Prostate gland (tissue), 2 donors: ENCODE data around the gene CDH22. TPM values are rescaled to one million over a fixed set of nuclear protein-coding genes. Genes with fewer than 3 reads are reported as not detected.

Experiments used
- DNase-seq: peaks from one replicate; pipeline ENCODE4 v3.0.0-alpha.2; 2019; ENCODE audit warnings: low spot score
- H3K27ac ChIP-seq, 2 donors: fragments of 200-600 bp; sonication (generic); 2 replicates each; pipeline ENCODE4 v1.5.1; 2017 to 2019
- H3K27me3 ChIP-seq: fragments of 200-600 bp; sonication (generic); replicated peaks from 2 replicates; pipeline ENCODE4 v1.5.1; 2019; ENCODE audit not compliant: insufficient read depth
- H3K36me3 ChIP-seq, 2 donors: fragments of 200-600 bp; sonication (generic); 1 replicate in 1 of 2; 2 replicates in 1 of 2; pipeline versions ENCODE4 v1.5.1 to v1.8.1; 2017 to 2019
- H3K4me1 ChIP-seq: fragments of 200-600 bp; sonication (generic); replicated peaks from 2 replicates; pipeline ENCODE4 v1.5.1; 2019
- H3K4me3 ChIP-seq, 2 donors: fragments of 200-600 bp; sonication (generic); 2 replicates each; pipeline ENCODE4 v1.5.1; 2017 to 2019
- H3K9me3 ChIP-seq: fragments of 200-600 bp; sonication (generic); 2 replicates; pipeline ENCODE4 v1.5.1; 2017
- POLR2A ChIP-seq: fragments of 450-650 bp; IDR thresholded peaks from one replicate; pipeline ENCODE4 v1.6.1; 2016; ENCODE audit warnings: antibody characterized with exemption, mild to moderate bottlenecking
- POLR2AphosphoS5 ChIP-seq: sonication (generic); formaldehyde crosslinking; IDR thresholded peaks from one replicate; pipeline ENCODE4 v1.6.1; 2017; ENCODE audit warnings: antibody characterized with exemption
- WGBS: methylation state at CpG from one replicate; pipeline ENCODE4 v1.1.5; 2018; 5-methylcytosine and 5-hydroxymethylcytosine counted together
- intact Hi-C: fragments of 100-400 bp; cut with DNase I; formaldehyde crosslinking; loops from one replicate; pipeline ENCODE4 v1.14.2; 2022
- total RNA-seq, 2 donors: library from RNA; depleted of rRNA; stranded (reverse); fragments of >200 nt; gene quantifications; one replicate each; pipeline ENCODE4 v1.1.0, GENCODE V29; 2016
- TF ChIP-seq, protein P1 (sequence below), 4 experiments: fragments of 200-600 bp in 2 of 4; fragments of 450-650 bp in 2 of 4; sonication (generic) in 2 of 4; IDR thresholded peaks; 1 replicate in 3 of 4; 2 replicates in 1 of 4; pipeline ENCODE4 v1.5.1; 2016 to 2019; ENCODE audit warnings: antibody characterized with exemption in 4 of 4, mild to moderate bottlenecking in 2 of 4, moderate library complexity in 2 of 4

Gene CDH22
- total RNA-seq, 2 donors from 2014 or later, result 1.9 to 3.3 TPM

DNA sequence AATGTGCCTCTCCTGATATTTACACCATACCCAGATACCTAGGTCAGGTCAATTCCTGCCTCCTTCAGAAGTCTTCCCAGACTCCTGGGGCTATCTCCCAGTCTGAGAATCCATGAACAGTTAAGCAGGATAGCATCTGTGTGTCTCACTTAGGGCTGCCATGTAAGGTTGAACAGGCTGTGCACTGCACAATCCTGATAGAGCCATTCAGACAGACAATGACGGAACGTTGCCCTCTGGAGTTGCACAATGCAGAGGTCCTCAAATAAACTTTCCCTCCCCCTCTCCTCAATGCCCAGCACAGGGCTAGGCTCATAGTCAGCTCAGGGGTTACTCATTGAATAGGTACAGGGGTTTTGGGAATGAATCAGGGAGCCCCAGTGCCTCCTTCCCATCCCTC lies 100.5 kb downstream of the CDH22 start:
- no peak for DNase-seq
- intact Hi-C loops, result no loop called here

DNA sequence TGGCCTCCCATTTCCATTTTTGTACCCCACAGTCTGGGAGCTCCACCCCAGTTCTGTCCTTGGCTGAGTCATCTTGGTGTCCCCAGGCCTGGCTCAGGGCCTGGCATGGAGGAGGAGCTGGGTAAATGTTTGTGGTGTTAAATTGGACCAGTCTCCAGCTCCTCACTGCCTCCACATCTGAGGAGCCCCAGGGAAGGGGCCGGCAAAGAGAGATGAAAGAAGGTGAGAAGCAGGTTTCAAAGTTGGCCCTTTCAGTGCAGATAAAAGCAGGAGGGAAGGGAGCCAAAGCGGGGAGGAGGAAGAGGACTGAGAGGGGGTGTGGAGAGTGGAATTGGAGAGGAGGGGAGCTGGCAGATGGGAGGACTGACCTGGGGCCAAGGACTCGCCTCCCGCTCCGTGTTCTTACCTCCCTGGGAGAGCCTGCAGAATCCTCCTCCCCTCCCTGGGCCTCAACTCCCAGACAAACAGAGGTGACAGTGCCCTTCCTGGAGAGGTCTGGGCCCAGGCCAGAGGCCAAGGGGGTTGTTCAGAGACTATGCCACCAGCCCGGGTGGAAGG lies 101.2 kb downstream of the CDH22 start:
- TF ChIP-seq POLR2AphosphoS5, result peak; percentile 57
- TF ChIP-seq, protein P1, sequence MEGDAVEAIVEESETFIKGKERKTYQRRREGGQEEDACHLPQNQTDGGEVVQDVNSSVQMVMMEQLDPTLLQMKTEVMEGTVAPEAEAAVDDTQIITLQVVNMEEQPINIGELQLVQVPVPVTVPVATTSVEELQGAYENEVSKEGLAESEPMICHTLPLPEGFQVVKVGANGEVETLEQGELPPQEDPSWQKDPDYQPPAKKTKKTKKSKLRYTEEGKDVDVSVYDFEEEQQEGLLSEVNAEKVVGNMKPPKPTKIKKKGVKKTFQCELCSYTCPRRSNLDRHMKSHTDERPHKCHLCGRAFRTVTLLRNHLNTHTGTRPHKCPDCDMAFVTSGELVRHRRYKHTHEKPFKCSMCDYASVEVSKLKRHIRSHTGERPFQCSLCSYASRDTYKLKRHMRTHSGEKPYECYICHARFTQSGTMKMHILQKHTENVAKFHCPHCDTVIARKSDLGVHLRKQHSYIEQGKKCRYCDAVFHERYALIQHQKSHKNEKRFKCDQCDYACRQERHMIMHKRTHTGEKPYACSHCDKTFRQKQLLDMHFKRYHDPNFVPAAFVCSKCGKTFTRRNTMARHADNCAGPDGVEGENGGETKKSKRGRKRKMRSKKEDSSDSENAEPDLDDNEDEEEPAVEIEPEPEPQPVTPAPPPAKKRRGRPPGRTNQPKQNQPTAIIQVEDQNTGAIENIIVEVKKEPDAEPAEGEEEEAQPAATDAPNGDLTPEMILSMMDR (IDR thresholded peaks at IDR 0.05), result no peak
- H3K4me1 ChIP-seq, result no peaks in the 10 kb centered on the region

More for the DNA sequence above, 100.5 kb downstream of the CDH22 start:
- Histone ChIP-seq H3K36me3 (no peaks in the 10 kb centered on the region), H3K4me1 (no peaks in the 10 kb centered on the region), H3K4me3 (no peak overlapping the region), H3K27me3 (peaks cover 3% of the 10 kb centered on the region), H3K9me3 (no peaks in the 10 kb centered on the region), H3K27ac (no peak overlapping the region)
- TF ChIP-seq, protein P1 (IDR thresholded peaks at IDR 0.05), result no peak
- TF ChIP-seq POLR2AphosphoS5, result no peak
- 76% methylated on average over 2 of the region's 2 CpGs for WGBS

DNA sequence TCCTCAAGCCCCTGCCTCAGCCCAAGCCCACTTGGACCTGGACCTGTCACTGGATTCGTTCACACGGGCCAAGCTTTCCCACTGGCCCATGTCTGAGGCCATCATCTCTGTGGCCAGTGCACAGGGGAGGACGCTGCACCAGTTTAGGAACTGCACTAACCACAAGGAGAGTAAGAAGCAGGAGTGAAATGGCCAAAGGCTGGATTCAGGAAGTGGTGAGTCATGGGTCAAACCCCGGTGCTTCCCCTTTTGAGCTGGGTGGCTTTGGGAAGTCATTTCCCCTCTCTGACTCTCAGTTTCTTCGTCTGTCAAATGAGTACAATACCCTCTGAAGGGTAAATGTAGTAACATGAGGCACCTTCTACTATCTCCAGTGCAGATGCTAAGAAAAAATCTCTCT lies 102.3 kb downstream of the CDH22 start:
- Histone ChIP-seq H3K4me3 (no peak overlapping the region), H3K4me1 (no peaks in the 10 kb centered on the region), H3K36me3 (no peaks in the 10 kb centered on the region), H3K27me3 (no peaks in the 10 kb centered on the region), H3K9me3 (no peaks in the 10 kb centered on the region), H3K27ac (no peak overlapping the region)
- TF ChIP-seq, protein P1 (IDR thresholded peaks at IDR 0.05), result no peak
- no peak for TF ChIP-seq POLR2AphosphoS5
- no peak for TF ChIP-seq POLR2A
- WGBS, result 57% methylated on average over 5 of the region's 5 CpGs
- intact Hi-C loops, result no loop called here
- DNase-seq, result no peak

More for the DNA sequence above, 101.2 kb downstream of the CDH22 start:
- H3K9me3 ChIP-seq, result no peaks in the 10 kb centered on the region
- intact Hi-C loops, result no loop called here
- H3K27ac ChIP-seq, result no peak overlapping the region
- H3K27me3 ChIP-seq, result peaks cover 2% of the 10 kb centered on the region
- WGBS, result 25% methylated on average over 6 of the region's 6 CpGs
- peak; percentile 51 for DNase-seq
- H3K36me3 ChIP-seq, result no peaks in the 10 kb centered on the region
- H3K4me3 ChIP-seq, result no peak overlapping the region

DNA sequence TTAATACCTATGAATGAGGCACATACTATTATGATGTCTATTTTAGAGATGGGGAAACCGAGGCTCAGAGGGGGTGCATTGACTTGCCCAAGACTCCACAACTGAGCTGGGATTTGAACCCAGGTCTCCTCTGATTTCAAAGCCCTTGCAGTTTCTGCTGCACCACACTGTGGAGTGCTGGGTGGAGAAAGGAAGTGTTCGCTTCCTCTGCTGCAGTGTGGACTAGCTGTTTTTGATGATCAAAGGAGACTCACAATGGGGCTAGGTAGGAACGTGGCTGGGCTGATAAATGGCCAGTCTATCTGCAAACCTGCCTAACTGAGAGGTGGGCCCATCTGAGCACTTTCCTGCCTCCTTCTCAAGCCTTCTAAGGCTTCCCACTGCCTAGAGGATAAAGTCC lies 102.9 kb downstream of the CDH22 start:
- no peaks in the 10 kb centered on the region for H3K9me3 ChIP-seq
- 65% methylated on average over 3 of the region's 3 CpGs for WGBS
- no peaks in the 10 kb centered on the region for H3K27me3 ChIP-seq
- no peak overlapping the region for H3K27ac ChIP-seq
- TF ChIP-seq POLR2AphosphoS5 (no peak), POLR2A (no peak)
- TF ChIP-seq, protein P1 (IDR thresholded peaks at IDR 0.05), result no peak
- DNase-seq, result no peak
- intact Hi-C loops, result no loop called here
- H3K4me3 ChIP-seq, result no peak overlapping the region
- H3K4me1 ChIP-seq, result no peaks in the 10 kb centered on the region
- no peaks in the 10 kb centered on the region for H3K36me3 ChIP-seq

DNA sequence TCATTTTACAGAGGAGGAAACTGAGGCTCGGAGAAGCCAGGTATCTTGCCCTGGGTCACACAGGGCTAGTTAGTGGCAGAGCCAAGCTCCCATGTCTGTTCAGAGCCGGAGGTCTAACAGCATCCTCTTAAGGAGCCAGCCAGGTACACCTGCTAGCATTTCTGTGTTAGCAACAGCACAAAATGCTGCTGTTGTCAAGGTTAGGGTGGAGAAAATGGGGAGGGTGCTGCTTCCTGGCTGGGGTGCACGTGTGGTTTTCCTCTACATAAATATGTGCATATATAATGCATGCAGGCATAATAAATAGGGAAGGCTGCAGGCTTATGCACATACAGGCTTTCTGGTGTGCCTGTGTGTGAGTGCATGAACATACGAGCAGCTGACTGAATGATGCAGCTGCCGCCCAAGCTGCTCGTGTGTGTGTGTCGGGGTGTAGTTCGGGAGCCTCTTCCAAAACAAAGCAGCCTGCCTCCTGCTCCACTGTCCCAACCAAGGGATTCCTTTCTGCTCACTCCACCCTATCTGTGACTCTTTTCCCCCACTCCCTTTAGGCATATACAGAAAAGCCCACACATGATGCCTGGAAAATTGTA lies 103.6 kb downstream of the CDH22 start:
- no peak for DNase-seq
- H3K9me3 ChIP-seq, result no peaks in the 10 kb centered on the region
- H3K27me3 ChIP-seq, result no peaks in the 10 kb centered on the region
- TF ChIP-seq, protein P1 (IDR thresholded peaks at IDR 0.05), result no peak
- no peak for TF ChIP-seq POLR2A
- TF ChIP-seq POLR2AphosphoS5, result no peak
- H3K36me3 ChIP-seq, result no peaks in the 10 kb centered on the region
- 53% methylated on average over 7 of the region's 8 CpGs for WGBS
- intact Hi-C loops, result no loop called here
- no peak overlapping the region for H3K4me3 ChIP-seq
- H3K4me1 ChIP-seq, result no peaks in the 10 kb centered on the region
- no peak overlapping the region for H3K27ac ChIP-seq
